K562 (cell line): Measurements from ENCODE around the gene CHST8. TPM values are rescaled to one million over a fixed set of nuclear protein-coding genes. Genes with fewer than 3 reads are reported as not detected.

Experiments
- ARID4B ChIP-seq: sonication (generic); formaldehyde crosslinking; IDR thresholded peaks from 2 replicates; pipeline ENCODE4 v1.8.0; 2022; ENCODE audit warnings: mild to moderate bottlenecking, missing genetic modification reagents
- ATF4 ChIP-seq: fragments of 450-650 bp; formaldehyde crosslinking; IDR thresholded peaks from 2 replicates; pipeline ENCODE4 v1.4.0; 2022; ENCODE audit warnings: mild to moderate bottlenecking, moderate library complexity
- BRCA1 ChIP-seq, 2 experiments: fragments of 450-650 bp in 1 of 2; sonication (generic) in 1 of 2; formaldehyde crosslinking in 1 of 2; IDR thresholded peaks; 2 replicates each; pipeline versions ENCODE4 v1.5.0 to v1.6.1; 2017 to 2020; ENCODE audit warnings: mild to moderate bottlenecking in 1 of 2, missing genetic modification reagents in 1 of 2
- E2F4 ChIP-seq: sonication (generic); formaldehyde crosslinking; IDR thresholded peaks from 2 replicates; pipeline ENCODE4 v1.8.0; 2022; ENCODE audit warnings: mild to moderate bottlenecking, low read depth, missing genetic modification reagents
- ELF1 ChIP-seq: fragments of 200-800 bp; sonication (Bioruptor generic); IDR thresholded peaks from 2 replicates; pipeline ENCODE4 v1.6.1; 2016; ENCODE audit warnings: missing genetic modification characterization, missing compliant biosample characterization
- GABPB2 ChIP-seq: fragments of 250-450 bp; sonication (Bioruptor Pico); conservative IDR thresholded peaks from 2 replicates; pipeline ENCODE4 v1.5.1; 2021; ENCODE audit warnings: mild to moderate bottlenecking
- HDAC6 ChIP-seq: IDR thresholded peaks from 2 replicates; pipeline ENCODE4 v1.6.1; 2012; ENCODE audit warnings: low read depth, mild to moderate bottlenecking, control low read depth, inconsistent platforms, low read length, moderate library complexity
- HNRNPL ChIP-seq: fragments of 200-400 bp; formaldehyde crosslinking; IDR thresholded peaks from 2 replicates; pipeline ENCODE4 v1.6.1; 2017; ENCODE audit warnings: low read depth, mild to moderate bottlenecking, low read length
- ILK ChIP-seq: fragments of 450-650 bp; IDR thresholded peaks from 2 replicates; pipeline ENCODE4 v1.6.1; 2016; ENCODE audit warnings: missing genetic modification characterization, low read depth, mild to moderate bottlenecking, missing compliant biosample characterization, moderate library complexity, borderline replicate concordance
- KDM5B ChIP-seq: fragments of 200-600 bp; sonication (generic); IDR thresholded peaks from 2 replicates; pipeline ENCODE4 v1.6.1; 2012; ENCODE audit warnings: low read depth, mild to moderate bottlenecking, moderate library complexity, low read length, control low read depth, inconsistent platforms; ENCODE audit not compliant: insufficient replicate concordance
- PHB ChIP-seq: fragments of 250-450 bp; sonication (Bioruptor Pico); IDR thresholded peaks from 2 replicates; pipeline ENCODE4 v1.5.0; 2021
- PKNOX1 ChIP-seq: fragments of 450-650 bp; IDR thresholded peaks from 2 replicates; pipeline ENCODE4 v1.6.1; 2016
- RFX5 ChIP-seq: IDR thresholded peaks from 2 replicates; pipeline ENCODE4 v1.6.1; 2011; ENCODE audit warnings: low read depth, mild to moderate bottlenecking, improper control_type of control experiment, low read length
- RHOXF2B ChIP-seq: fragments of 250-450 bp; sonication (Bioruptor Pico); conservative IDR thresholded peaks from 2 replicates; pipeline ENCODE4 v1.5.1; 2021
- SMAD2 ChIP-seq: fragments of 150-350 bp; IDR thresholded peaks from 2 replicates; pipeline ENCODE4 v1.6.1; 2014; ENCODE audit warnings: low read depth, mild to moderate bottlenecking, low read length
- TRIM28 ChIP-seq: fragments of 450-650 bp; IDR thresholded peaks from 2 replicates; pipeline ENCODE4 v1.6.1; 2017
- VEZF1 ChIP-seq: fragments of 200-800 bp; sonication (Bioruptor generic); IDR thresholded peaks from 2 replicates; pipeline ENCODE4 v1.6.1; 2017; ENCODE audit warnings: missing genetic modification characterization, missing compliant biosample characterization
- ZNF121 ChIP-seq: sonication (generic); formaldehyde crosslinking; conservative IDR thresholded peaks from 2 replicates; pipeline ENCODE4 v1.8.0; 2022; ENCODE audit warnings: missing genetic modification reagents
- ZNF41 ChIP-seq: fragments of 250-450 bp; sonication (Bioruptor Pico); conservative IDR thresholded peaks from 2 replicates; pipeline ENCODE4 v1.4.0; 2020; ENCODE audit warnings: mild to moderate bottlenecking
- polyA plus RNA-seq, 8 experiments: library from polyadenylated mRNA; depleted of rRNA in 4 of 8; stranded (reverse) in 5 of 8; unstranded in 3 of 8; fragments of >200 nt; fragmentation: Nextera tagmentation in 2 of 8; fragmentation: Illumina TruSeq in 1 of 8; extraction: Ambion mirVana in 2 of 8; extraction: Trizol in 1 of 8; gene quantifications; 2 replicates each; pipeline versions ENCODE4 v1.2.1 to v1.2.3, GENCODE V29; 2011 to 2014; ENCODE audit warnings: inconsistent platforms in 1 of 8, missing spikeins in 1 of 8
- total RNA-seq, 7 experiments: library from RNA; depleted of rRNA in 6 of 7; stranded (reverse); fragments of >200 nt in 6 of 7; fragmentation: Illumina TruSeq in 2 of 7; extraction: Trizol in 2 of 7; gene quantifications; 2 replicates each; pipeline versions ENCODE4 v1.2.1 to v1.2.3, GENCODE V29; 2011 to 2021; ENCODE audit warnings: low replicate concordance in 1 of 7

Gene CHST8
- total and polyA plus RNA-seq, 9 of the 15 experiments (the other 6 are each of a cell fraction or from before 2014, with no cell fraction given): 0.11 TPM; not detected in 8

- TF ChIP-seq ARID4B (0 out of 2 replicates have a peak, but pooled peaks have one; percentile 24), SMAD2 (no peak), TRIM28 (no peak), PHB (CRISPR knock-in tag) (no peak), VEZF1 (CRISPR knock-in tag) (peak; percentile 39), E2F4 (no peak), ELF1 (peak; percentile 41; the same call in 1 of the 2 replicates), PKNOX1 (no peak), HDAC6 (peak; percentile 84; the same call in 1 of the 2 replicates), RHOXF2B (CRISPR knock-in tag) (no peak), ZNF41 (CRISPR knock-in tag) (no peak), RFX5 (no peak), BRCA1 (IDR thresholded peaks at IDR 0.05) (no peak), BRCA1 (CRISPR knock-in tag; IDR thresholded peaks at IDR 0.05) (no peak), ATF4 (CRISPR knock-in tag) (0 out of 2 replicates have a peak, but pooled peaks have one; percentile 40), GABPB2 (no peak), ILK (tag) (no peak), HNRNPL (peak; percentile 25; the same call in 1 of the 2 replicates), KDM5B (peak; percentile 45), ZNF121 (no peak)
These were observed 173.8 kb downstream of the CHST8 start (continued) for GRCh38 chr19:33795370-33796163.
